Breast epithelium (tissue), 3 donors: Measurements from ENCODE around the gene AURKA.

Experiments
- POLR2A ChIP-seq: fragments of 450-650 bp; IDR thresholded peaks from one replicate; pipeline ENCODE4 v1.6.1; 2016; ENCODE audit warnings: antibody characterized with exemption, mild to moderate bottlenecking, moderate library complexity
- POLR2AphosphoS5 ChIP-seq, 3 donors: sonication (generic); formaldehyde crosslinking; IDR thresholded peaks; one replicate each; pipeline ENCODE4 v1.6.1; 2017; ENCODE audit warnings: antibody characterized with exemption in 3 of 3
- TF ChIP-seq, protein P1 (sequence below), 3 donors: fragments of 450-650 bp; IDR thresholded peaks; one replicate each; pipeline ENCODE4 v1.5.1; 2016 to 2017; ENCODE audit warnings: antibody characterized with exemption in 3 of 3, mild to moderate bottlenecking in 3 of 3, moderate library complexity in 3 of 3

DNA sequence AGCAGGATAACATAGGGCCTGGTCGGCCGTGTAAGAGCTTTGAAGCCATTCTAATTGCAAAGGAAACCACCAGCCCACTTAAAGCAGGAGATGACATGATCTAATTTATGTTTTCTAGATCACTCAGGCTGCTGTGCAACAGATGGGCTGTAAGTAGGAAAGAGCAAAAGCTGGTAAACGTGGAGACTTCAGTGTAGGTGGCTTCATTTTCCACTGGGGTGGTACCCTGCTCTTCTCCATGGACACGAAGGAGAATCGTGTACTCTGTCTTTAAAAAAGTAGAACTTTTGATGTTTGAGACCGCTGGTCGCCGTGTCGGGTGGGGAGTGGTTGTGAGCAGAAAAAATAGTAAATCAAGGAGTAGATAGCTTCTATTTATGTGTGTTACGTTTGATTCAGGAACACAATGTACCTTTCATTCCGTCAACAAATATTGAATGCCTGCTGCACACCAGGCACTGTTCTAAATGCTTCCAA, 26.4 kb upstream of the AURKA start:
- TF ChIP-seq, protein P1, sequence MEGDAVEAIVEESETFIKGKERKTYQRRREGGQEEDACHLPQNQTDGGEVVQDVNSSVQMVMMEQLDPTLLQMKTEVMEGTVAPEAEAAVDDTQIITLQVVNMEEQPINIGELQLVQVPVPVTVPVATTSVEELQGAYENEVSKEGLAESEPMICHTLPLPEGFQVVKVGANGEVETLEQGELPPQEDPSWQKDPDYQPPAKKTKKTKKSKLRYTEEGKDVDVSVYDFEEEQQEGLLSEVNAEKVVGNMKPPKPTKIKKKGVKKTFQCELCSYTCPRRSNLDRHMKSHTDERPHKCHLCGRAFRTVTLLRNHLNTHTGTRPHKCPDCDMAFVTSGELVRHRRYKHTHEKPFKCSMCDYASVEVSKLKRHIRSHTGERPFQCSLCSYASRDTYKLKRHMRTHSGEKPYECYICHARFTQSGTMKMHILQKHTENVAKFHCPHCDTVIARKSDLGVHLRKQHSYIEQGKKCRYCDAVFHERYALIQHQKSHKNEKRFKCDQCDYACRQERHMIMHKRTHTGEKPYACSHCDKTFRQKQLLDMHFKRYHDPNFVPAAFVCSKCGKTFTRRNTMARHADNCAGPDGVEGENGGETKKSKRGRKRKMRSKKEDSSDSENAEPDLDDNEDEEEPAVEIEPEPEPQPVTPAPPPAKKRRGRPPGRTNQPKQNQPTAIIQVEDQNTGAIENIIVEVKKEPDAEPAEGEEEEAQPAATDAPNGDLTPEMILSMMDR (IDR thresholded peaks at IDR 0.05): no peak
- TF ChIP-seq POLR2A: no peak
- no peak for TF ChIP-seq POLR2AphosphoS5 (IDR thresholded peaks at IDR 0.05)
